Keratinocyte (primary cell): Measurements from ENCODE around the gene RERE. TPM values are rescaled to one million over a fixed set of nuclear protein-coding genes. Genes with fewer than 3 reads are reported as not detected.

ENCODE experiments used
- DNase-seq: peaks from one replicate; pipeline ENCODE4 v3.0.0-alpha.2; 2011; ENCODE audit warnings: low read depth, missing footprints, low spot score
- FAIRE-seq: peaks from 2 replicates; lab custom pipeline; 2011; peaks lifted over from hg19 to GRCh38; lab: Jason Lieb, UNC
- H2AFZ ChIP-seq: 2 replicates; pipeline ENCODE4 v1.6.0; 2012; ENCODE audit warnings: low read length, control low read depth, inconsistent platforms; ENCODE audit not compliant: control insufficient read depth
- H3K27ac ChIP-seq: 2 replicates; pipeline ENCODE4 v1.5.1; 2011; ENCODE audit warnings: low read length; ENCODE audit not compliant: control insufficient read depth, insufficient read depth
- H3K27me3 ChIP-seq: 3 replicates; pipeline ENCODE4 v1.6.0; 2011; ENCODE audit warnings: low read length; ENCODE audit not compliant: control insufficient read depth, insufficient read depth; ENCODE audit errors: extremely low read depth
- H3K36me3 ChIP-seq, 2 experiments: 2 replicates in 1 of 2; 3 replicates in 1 of 2; pipeline ENCODE4 v1.5.1; 2011; ENCODE audit warnings: low read length in 2 of 2, mild to moderate bottlenecking in 1 of 2; ENCODE audit not compliant: control insufficient read depth in 2 of 2, insufficient read depth in 2 of 2; ENCODE audit errors: extremely low read depth in 1 of 2
- H3K4me1 ChIP-seq: 3 replicates; pipeline ENCODE4 v1.5.1; 2011; ENCODE audit warnings: low read length; ENCODE audit not compliant: control insufficient read depth, insufficient read depth; ENCODE audit errors: extremely low read depth
- H3K4me2 ChIP-seq: 3 replicates; pipeline ENCODE4 v1.6.0; 2011; ENCODE audit warnings: low read depth, low read length; ENCODE audit not compliant: control insufficient read depth, insufficient read depth; ENCODE audit errors: extremely low read depth
- H3K4me3 ChIP-seq, 3 experiments: fragments of 200-600 bp in 1 of 3; sonication (generic) in 1 of 3; 2 replicates in 2 of 3; 3 replicates in 1 of 3; pipeline ENCODE4 v1.5.1; 2011 to 2016; ENCODE audit warnings: low read length in 3 of 3, mild to moderate bottlenecking in 3 of 3, control low read depth in 2 of 3, inconsistent platforms in 1 of 3, low read depth in 1 of 3, mixed read lengths in 1 of 3, mixed run types in 1 of 3, moderate library complexity in 1 of 3; ENCODE audit not compliant: control insufficient read depth in 2 of 3, insufficient read depth in 2 of 3; ENCODE audit errors: extremely low read depth in 1 of 3
- H3K79me2 ChIP-seq: 2 replicates; pipeline ENCODE4 v1.6.0; 2012; ENCODE audit warnings: low read length; ENCODE audit not compliant: control insufficient read depth, insufficient read depth
- H3K9ac ChIP-seq: 3 replicates; pipeline ENCODE4 v1.6.0; 2011; ENCODE audit warnings: low read length; ENCODE audit not compliant: control insufficient read depth, insufficient read depth; ENCODE audit errors: extremely low read depth
- H3K9me1 ChIP-seq: 3 replicates; pipeline ENCODE4 v1.6.0; 2011; ENCODE audit warnings: low read length; ENCODE audit not compliant: control insufficient read depth, insufficient read depth; ENCODE audit errors: extremely low read depth
- H3K9me3 ChIP-seq: 2 replicates; pipeline ENCODE4 v1.5.1; 2012; ENCODE audit warnings: low read depth, low read length; ENCODE audit not compliant: control insufficient read depth
- H4K20me1 ChIP-seq: 3 replicates; pipeline ENCODE4 v1.6.0; 2011; ENCODE audit warnings: low read length; ENCODE audit not compliant: control insufficient read depth, insufficient read depth; ENCODE audit errors: extremely low read depth
- EZH2 ChIP-seq: IDR thresholded peaks from one replicate; pipeline ENCODE4 v1.6.1; 2012; ENCODE audit warnings: inconsistent platforms, mild to moderate bottlenecking, low read length, moderate library complexity
- dilution Hi-C: fragments of 300-500 bp; cut with MboI; formaldehyde crosslinking; loops from one replicate; pipeline ENCODE4 v1.7.0; 2020; ENCODE audit warnings: low sequenced_read_pairs; ENCODE audit not compliant: extremely low pct_ligation_motif_present
- polyA plus RNA-seq, 5 experiments: library from polyadenylated mRNA; depleted of rRNA in 3 of 5; stranded (reverse) in 3 of 5; stranded (forward) in 1 of 5; unstranded in 1 of 5; fragments of >200 nt; gene quantifications; 1 replicate in 1 of 5; 2 replicates in 3 of 5; 3 replicates in 1 of 5; pipeline versions ENCODE4 v1.2.1 to v1.2.3, GENCODE V29; 2011 to 2012; ENCODE audit warnings: missing spikeins in 2 of 5, low read depth in 1 of 5, low replicate concordance in 1 of 5
- TF ChIP-seq, protein P1 (sequence below), 3 experiments: IDR thresholded peaks in 1 of 3; conservative IDR thresholded peaks in 1 of 3; optimal IDR thresholded peaks in 1 of 3; 2 replicates in 2 of 3; 3 replicates in 1 of 3; pipeline versions ENCODE3 to v1.5.1; 2011; ENCODE audit warnings: low read length in 3 of 3, mild to moderate bottlenecking in 3 of 3, moderate library complexity in 2 of 3, control low read depth in 1 of 3, inconsistent platforms in 1 of 3; ENCODE audit not compliant: insufficient read depth in 2 of 3; ENCODE audit errors: extremely low read depth in 1 of 3

Gene RERE
- polyA plus RNA-seq, 1 donor (not counting 4 experiments of a cell fraction or from before 2014, with no cell fraction given) = 3.8 TPM

DNA sequence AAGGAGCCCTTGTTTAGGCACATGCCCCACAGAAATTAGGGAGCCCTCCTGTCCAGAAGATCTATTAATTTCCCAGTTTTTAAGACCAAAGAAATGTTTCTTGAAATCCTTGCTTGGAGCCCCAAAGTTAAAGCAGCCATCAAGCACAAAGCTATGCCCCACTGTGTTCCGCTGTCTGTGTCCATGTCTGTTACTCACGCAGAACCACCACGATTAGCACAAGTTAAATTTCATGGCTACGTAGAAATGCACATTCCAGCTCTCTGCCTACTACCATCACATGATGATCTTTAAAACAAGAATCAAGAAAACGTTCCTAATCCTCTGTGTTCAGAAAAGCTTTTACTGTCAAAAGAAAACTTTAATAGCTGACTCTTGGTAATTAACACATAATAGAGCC is 238.5 kb downstream of the RERE start:
- Histone ChIP-seq H3K4me1 (peaks cover 3% of the 10 kb centered on the region), H3K4me2 (no peak overlapping the region), H4K20me1 (no peaks in the 10 kb centered on the region), H3K4me3 (no peak overlapping the region), H3K27me3 (no peaks in the 10 kb centered on the region), H2AFZ (no peak overlapping the region), H3K79me2 (no peaks in the 10 kb centered on the region), H3K9ac (no peak overlapping the region), H3K9me1 (no peaks in the 10 kb centered on the region), H3K9me3 (no peaks in the 10 kb centered on the region), H3K27ac (no peak overlapping the region), H3K36me3 (peaks cover 0 to 3% of the 10 kb centered on the region in 2 experiments)
- TF ChIP-seq, protein P1, sequence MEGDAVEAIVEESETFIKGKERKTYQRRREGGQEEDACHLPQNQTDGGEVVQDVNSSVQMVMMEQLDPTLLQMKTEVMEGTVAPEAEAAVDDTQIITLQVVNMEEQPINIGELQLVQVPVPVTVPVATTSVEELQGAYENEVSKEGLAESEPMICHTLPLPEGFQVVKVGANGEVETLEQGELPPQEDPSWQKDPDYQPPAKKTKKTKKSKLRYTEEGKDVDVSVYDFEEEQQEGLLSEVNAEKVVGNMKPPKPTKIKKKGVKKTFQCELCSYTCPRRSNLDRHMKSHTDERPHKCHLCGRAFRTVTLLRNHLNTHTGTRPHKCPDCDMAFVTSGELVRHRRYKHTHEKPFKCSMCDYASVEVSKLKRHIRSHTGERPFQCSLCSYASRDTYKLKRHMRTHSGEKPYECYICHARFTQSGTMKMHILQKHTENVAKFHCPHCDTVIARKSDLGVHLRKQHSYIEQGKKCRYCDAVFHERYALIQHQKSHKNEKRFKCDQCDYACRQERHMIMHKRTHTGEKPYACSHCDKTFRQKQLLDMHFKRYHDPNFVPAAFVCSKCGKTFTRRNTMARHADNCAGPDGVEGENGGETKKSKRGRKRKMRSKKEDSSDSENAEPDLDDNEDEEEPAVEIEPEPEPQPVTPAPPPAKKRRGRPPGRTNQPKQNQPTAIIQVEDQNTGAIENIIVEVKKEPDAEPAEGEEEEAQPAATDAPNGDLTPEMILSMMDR (optimal IDR thresholded peaks at IDR 0.05 in 1 of 3, IDR thresholded peaks at IDR 0.05 in 1 of 3, conservative IDR thresholded peaks at IDR 0.05 in 1 of 3; ENCODE audit: extremely low read depth in 1 of 3, insufficient read depth in 2 of 3, low read length in 3 of 3) = no peak
- TF ChIP-seq EZH2 = no peak
- FAIRE-seq = no peak
- DNase-seq = no peak
- dilution Hi-C loops = no loop called here

DNA sequence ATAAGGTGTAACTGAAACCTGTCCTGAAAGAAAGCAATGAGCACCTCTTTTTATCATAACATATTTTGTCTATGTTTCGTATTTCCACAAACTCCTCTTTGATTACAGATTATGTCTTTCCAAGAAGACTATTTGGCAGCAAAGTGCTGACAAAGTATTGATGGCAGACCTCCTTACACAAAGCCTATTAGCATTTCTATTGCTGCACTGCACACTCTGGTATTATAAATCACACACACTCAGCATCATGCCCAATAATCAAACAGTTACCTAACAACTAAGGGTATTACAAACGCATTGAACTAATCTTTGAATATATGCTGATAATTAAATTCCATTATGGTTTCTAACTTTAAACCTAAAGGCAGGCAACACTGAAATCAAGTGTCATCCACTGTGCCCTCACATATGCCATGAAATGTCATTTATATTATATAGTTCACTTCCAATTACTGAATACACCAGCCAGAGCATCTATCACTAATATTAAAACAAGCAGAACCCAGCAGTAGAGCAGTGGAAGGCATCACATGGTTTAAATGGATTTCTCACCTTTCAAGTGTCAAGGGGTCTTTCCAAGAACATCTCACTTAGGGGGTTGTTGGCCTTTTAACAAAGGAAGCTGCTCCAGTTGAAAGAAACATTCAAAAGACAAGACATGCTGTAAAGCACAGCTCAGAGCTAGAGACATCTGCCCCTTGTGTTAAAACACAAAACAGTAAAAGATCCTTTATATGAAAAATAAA is 239.1 kb downstream of the RERE start:
- Histone ChIP-seq H3K4me2 (no peak overlapping the region), H3K27me3 (no peaks in the 10 kb centered on the region), H3K4me1 (peaks cover 3% of the 10 kb centered on the region), H3K9ac (no peak overlapping the region), H3K9me1 (no peaks in the 10 kb centered on the region), H3K4me3 (no peak overlapping the region), H4K20me1 (no peaks in the 10 kb centered on the region), H3K9me3 (no peaks in the 10 kb centered on the region), H3K36me3 (peaks cover 0 to 3% of the 10 kb centered on the region in 2 experiments), H2AFZ (no peak overlapping the region), H3K27ac (no peak overlapping the region), H3K79me2 (no peaks in the 10 kb centered on the region)
- FAIRE-seq (no peak), DNase-seq (no peak)
- TF ChIP-seq EZH2 = no peak
- TF ChIP-seq, protein P1 (optimal IDR thresholded peaks at IDR 0.05 in 1 of 3, IDR thresholded peaks at IDR 0.05 in 1 of 3, conservative IDR thresholded peaks at IDR 0.05 in 1 of 3; ENCODE audit: extremely low read depth in 1 of 3, insufficient read depth in 2 of 3, low read length in 3 of 3) = no peak
- dilution Hi-C loops = no loop called here
